K562 (cell line): ENCODE measurements around the gene KXD1. TPM values are rescaled to one million over a fixed set of nuclear protein-coding genes. Genes with fewer than 3 reads are reported as not detected.

Source experiments
- BDP1 ChIP-seq: IDR thresholded peaks from 3 replicates; pipeline ENCODE4 v1.6.1; 2011; ENCODE audit not compliant: insufficient read length, insufficient read depth
- CHD7 ChIP-seq: fragments of 200-600 bp; sonication (generic); IDR thresholded peaks from one replicate; pipeline ENCODE4 v1.6.1; 2012; ENCODE audit warnings: mild to moderate bottlenecking, low read depth, low read length, inconsistent platforms
- DIDO1 ChIP-seq: fragments of 450-650 bp; IDR thresholded peaks from 2 replicates; pipeline ENCODE4 v1.6.1; 2016; ENCODE audit warnings: low read depth, missing biosample characterization, missing genetic modification characterization
- GABPA ChIP-seq: fragments of 200-800 bp; sonication (Bioruptor generic); conservative IDR thresholded peaks from 2 replicates; pipeline ENCODE4 v1.6.1; 2016; ENCODE audit warnings: low read depth, missing genetic modification characterization, missing compliant biosample characterization
- HDAC1 ChIP-seq, 2 experiments: fragments of 450-650 bp; IDR thresholded peaks; 2 replicates each; pipeline ENCODE4 v1.6.1; 2016 to 2017; ENCODE audit warnings: inconsistent platforms in 1 of 2, mild to moderate bottlenecking in 1 of 2, moderate library complexity in 1 of 2
- HES1 ChIP-seq: fragments of 450-650 bp; IDR thresholded peaks from 2 replicates; pipeline ENCODE4 v1.6.1; 2016; ENCODE audit warnings: low read depth, mild to moderate bottlenecking, moderate library complexity
- HOMEZ ChIP-seq: fragments of 250-450 bp; sonication (Bioruptor Pico); IDR thresholded peaks from 2 replicates; pipeline ENCODE4 v1.4.0; 2020; ENCODE audit warnings: mild to moderate bottlenecking, moderate library complexity
- NFXL1 ChIP-seq: fragments of 450-650 bp; formaldehyde crosslinking; IDR thresholded peaks from 2 replicates; pipeline ENCODE4 v1.4.0; 2021; ENCODE audit warnings: mild to moderate bottlenecking
- PHF20 ChIP-seq: fragments of 450-650 bp; IDR thresholded peaks from 2 replicates; pipeline ENCODE4 v1.6.1; 2018; ENCODE audit not compliant: partially characterized antibody
- POLR2G ChIP-seq: fragments of 200-400 bp; formaldehyde crosslinking; IDR thresholded peaks from 2 replicates; pipeline ENCODE4 v1.6.1; 2017; ENCODE audit warnings: low read depth, mild to moderate bottlenecking, antibody characterized with exemption, low read length, moderate library complexity
- PRMT5 ChIP-seq: sonication (generic); formaldehyde crosslinking; IDR thresholded peaks from 2 replicates; pipeline ENCODE4 v1.5.0; 2020; ENCODE audit warnings: missing genetic modification reagents
- PRPF4 ChIP-seq: fragments of 200-400 bp; formaldehyde crosslinking; IDR thresholded peaks from one replicate; pipeline ENCODE4 v1.6.1; 2017; ENCODE audit warnings: low read length, low read depth, mild to moderate bottlenecking; ENCODE audit not compliant: insufficient read depth, poor library complexity, severe bottlenecking
- ZNF695 ChIP-seq: fragments of 450-650 bp; formaldehyde crosslinking; IDR thresholded peaks from 2 replicates; pipeline ENCODE4 v1.4.0; 2020; ENCODE audit warnings: mild to moderate bottlenecking, moderate library complexity
- polyA plus RNA-seq, 8 experiments: library from polyadenylated mRNA; depleted of rRNA in 4 of 8; stranded (reverse) in 5 of 8; unstranded in 3 of 8; fragments of >200 nt; fragmentation: Nextera tagmentation in 2 of 8; fragmentation: Illumina TruSeq in 1 of 8; extraction: Ambion mirVana in 2 of 8; extraction: Trizol in 1 of 8; gene quantifications; 2 replicates each; pipeline versions ENCODE4 v1.2.1 to v1.2.3, GENCODE V29; 2011 to 2014; ENCODE audit warnings: inconsistent platforms in 1 of 8, missing spikeins in 1 of 8
- total RNA-seq, 7 experiments: library from RNA; depleted of rRNA in 6 of 7; stranded (reverse); fragments of >200 nt in 6 of 7; fragmentation: Illumina TruSeq in 2 of 7; extraction: Trizol in 2 of 7; gene quantifications; 2 replicates each; pipeline versions ENCODE4 v1.2.1 to v1.2.3, GENCODE V29; 2011 to 2021; ENCODE audit warnings: low replicate concordance in 1 of 7

Gene KXD1
- total and polyA plus RNA-seq, 9 of the 15 experiments (the other 6 are each of a cell fraction or from before 2014, with no cell fraction given), result 21.9 to 210 (median 118) TPM

GRCh38 chr19:18589380-18590272, 32.0 kb downstream of the KXD1 start (continued):
- TF ChIP-seq PHF20 (peak; percentile 50), PRMT5 (CRISPR knock-in tag) (no peak), HES1 (no peak), GABPA (no peak), BDP1 (no peak), CHD7 (no peak), POLR2G (peak; percentile 61), DIDO1 (tag) (no peak), HOMEZ (CRISPR knock-in tag) (no peak), PRPF4 (no peak), NFXL1 (CRISPR knock-in tag) (no peak), ZNF695 (CRISPR knock-in tag) (no peak), HDAC1 (IDR thresholded peaks at IDR 0.05) (peak in 1 of 2 experiments; percentile 91; a peak in 2 of 4 replicates)
